ENCODE data around the gene NPHP4.

GRCh38 chr1:6011161-6011945 lies 19.1 kb upstream of the NPHP4 start:
- no peak for TF ChIP-seq SUZ12 (IDR thresholded peaks at IDR 0.05; ENCODE audit: extremely low read depth, insufficient read depth, insufficient read length)
- no peak for TF ChIP-seq YY1 (IDR thresholded peaks at IDR 0.05; ENCODE audit: insufficient read depth, insufficient read length)
